ENCODE results near the gene ALK. TPM values are rescaled to one million over a fixed set of nuclear protein-coding genes. Genes with fewer than 3 reads are reported as not detected.

ALK gene
- polyA plus RNA-seq, 1 experiment, result not detected

- CTCF ChIA-PET, result interaction anchor here (0.8 to 1.2 kb wide), 2 partner anchors 536 to 618 kb away, joined by 3 read pairs; no protein-coding TSS in a partner anchor
- no peaks in the 10 kb centered on the region for H3K9me3 ChIP-seq (ENCODE audit: control insufficient read depth, insufficient read depth, low read length)
- TF ChIP-seq, protein P1, sequence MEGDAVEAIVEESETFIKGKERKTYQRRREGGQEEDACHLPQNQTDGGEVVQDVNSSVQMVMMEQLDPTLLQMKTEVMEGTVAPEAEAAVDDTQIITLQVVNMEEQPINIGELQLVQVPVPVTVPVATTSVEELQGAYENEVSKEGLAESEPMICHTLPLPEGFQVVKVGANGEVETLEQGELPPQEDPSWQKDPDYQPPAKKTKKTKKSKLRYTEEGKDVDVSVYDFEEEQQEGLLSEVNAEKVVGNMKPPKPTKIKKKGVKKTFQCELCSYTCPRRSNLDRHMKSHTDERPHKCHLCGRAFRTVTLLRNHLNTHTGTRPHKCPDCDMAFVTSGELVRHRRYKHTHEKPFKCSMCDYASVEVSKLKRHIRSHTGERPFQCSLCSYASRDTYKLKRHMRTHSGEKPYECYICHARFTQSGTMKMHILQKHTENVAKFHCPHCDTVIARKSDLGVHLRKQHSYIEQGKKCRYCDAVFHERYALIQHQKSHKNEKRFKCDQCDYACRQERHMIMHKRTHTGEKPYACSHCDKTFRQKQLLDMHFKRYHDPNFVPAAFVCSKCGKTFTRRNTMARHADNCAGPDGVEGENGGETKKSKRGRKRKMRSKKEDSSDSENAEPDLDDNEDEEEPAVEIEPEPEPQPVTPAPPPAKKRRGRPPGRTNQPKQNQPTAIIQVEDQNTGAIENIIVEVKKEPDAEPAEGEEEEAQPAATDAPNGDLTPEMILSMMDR (IDR thresholded peaks at IDR 0.05; ENCODE audit: low read depth, low read length), result no peak
- POLR2A ChIA-PET, result no interaction called here
- H3K27me3 ChIP-seq (ENCODE audit: control insufficient read depth, insufficient read depth, low read length), result peaks cover 15% of the 10 kb centered on the region
- no peak for DNase-seq (ENCODE audit: low read depth, low spot score)
- no peak overlapping the region for H3K27ac ChIP-seq (ENCODE audit: low read depth, low read length)
- no peak overlapping the region for H3K4me3 ChIP-seq (ENCODE audit: low read depth, low read length)
Measured at GRCh38 chr2:29305762-29306161, 615.6 kb downstream of the ALK start.

DNA sequence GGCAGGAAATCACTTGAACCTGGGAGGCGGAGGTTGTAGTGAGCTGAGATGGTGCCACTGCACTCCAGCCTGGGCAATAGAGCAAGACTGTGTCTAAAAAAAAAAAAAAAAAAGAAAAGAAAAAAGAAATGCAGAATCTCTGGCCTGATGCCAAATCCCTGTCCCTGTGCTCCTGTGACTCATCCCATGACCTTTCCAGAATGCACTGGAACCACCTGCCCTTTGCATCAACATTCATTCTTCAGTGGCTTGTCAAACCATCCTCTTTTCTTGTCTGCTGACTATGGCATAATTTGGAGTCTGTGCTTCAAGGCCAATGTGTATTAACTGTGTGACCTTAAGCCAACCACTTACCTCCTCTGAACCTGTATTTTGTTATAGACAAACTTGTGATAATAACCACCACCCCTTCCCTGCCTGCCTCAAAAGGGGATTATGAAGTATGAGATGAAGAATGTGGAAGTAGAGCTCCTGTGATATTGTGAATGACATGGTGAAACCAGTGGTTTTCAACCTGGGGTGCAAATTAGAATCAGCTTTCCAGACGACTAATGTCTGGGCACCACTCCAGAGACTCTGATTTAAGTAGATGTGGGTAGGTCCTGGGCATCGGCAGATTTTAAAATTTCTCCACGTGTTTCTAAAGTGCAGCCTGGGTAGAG is 616.9 kb downstream of the ALK start:
- H3K27ac ChIP-seq (ENCODE audit: low read depth, low read length), result no peak overlapping the region
- ChIA-PET CTCF (no interaction called here), POLR2A (no interaction called here)
- no peaks in the 10 kb centered on the region for H3K9me3 ChIP-seq (ENCODE audit: control insufficient read depth, insufficient read depth, low read length)
- TF ChIP-seq, protein P1 (IDR thresholded peaks at IDR 0.05; ENCODE audit: low read depth, low read length), result no peak
- no peak for DNase-seq (ENCODE audit: low read depth, low spot score)
- H3K27me3 ChIP-seq (ENCODE audit: control insufficient read depth, insufficient read depth, low read length), result peaks cover 13% of the 10 kb centered on the region
- no peak overlapping the region for H3K4me3 ChIP-seq (ENCODE audit: low read depth, low read length)

DNA sequence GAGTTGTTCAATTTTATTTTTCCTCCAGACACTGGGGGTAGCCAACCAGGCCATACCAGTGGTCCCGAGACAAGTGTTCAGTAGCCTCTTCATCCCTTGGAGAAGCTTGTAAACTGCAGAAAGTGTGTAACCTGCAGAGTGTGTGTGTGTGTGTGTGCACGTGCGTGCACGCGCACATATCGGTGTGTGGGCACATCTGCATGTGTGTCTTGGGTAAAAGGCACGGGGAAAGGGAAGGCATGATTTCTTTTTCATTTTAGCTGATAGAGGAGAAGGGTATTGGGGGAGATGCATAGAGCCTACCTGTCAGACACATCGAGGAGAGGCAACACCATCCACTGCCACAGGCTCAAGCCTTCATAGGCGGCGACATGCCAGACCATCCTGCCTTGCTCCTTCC is 624.8 kb downstream of the ALK start:
- Histone ChIP-seq H3K27me3 (ENCODE audit: control insufficient read depth, insufficient read depth, low read length) (peaks cover 6% of the 10 kb centered on the region), H3K27ac (ENCODE audit: low read depth, low read length) (no peak overlapping the region), H3K4me3 (ENCODE audit: low read depth, low read length) (no peak overlapping the region), H3K9me3 (ENCODE audit: control insufficient read depth, insufficient read depth, low read length) (no peaks in the 10 kb centered on the region)
- DNase-seq (ENCODE audit: low read depth, low spot score), result no peak
- TF ChIP-seq, protein P1 (IDR thresholded peaks at IDR 0.05; ENCODE audit: low read depth, low read length), result no peak
- ChIA-PET POLR2A (no interaction called here), CTCF (no interaction called here)

- TF ChIP-seq, protein P1 (IDR thresholded peaks at IDR 0.05; ENCODE audit: low read depth, low read length), result peak; percentile 39
- POLR2A ChIA-PET, result no interaction called here
- CTCF ChIA-PET, result interaction anchor here (1.3 kb wide), 1 partner anchor 545 kb away, joined by 3 read pairs; no protein-coding TSS in a partner anchor
- no peaks in the 10 kb centered on the region for H3K9me3 ChIP-seq (ENCODE audit: control insufficient read depth, insufficient read depth, low read length)
- H3K27me3 ChIP-seq (ENCODE audit: control insufficient read depth, insufficient read depth, low read length), result peaks cover 4% of the 10 kb centered on the region
- DNase-seq (ENCODE audit: low read depth, low spot score), result no peak
- no peak overlapping the region for H3K27ac ChIP-seq (ENCODE audit: low read depth, low read length)
- H3K4me3 ChIP-seq (ENCODE audit: low read depth, low read length), result no peak overlapping the region
Measured at GRCh38 chr2:29295845-29296244, 625.5 kb downstream of the ALK start.

DNA sequence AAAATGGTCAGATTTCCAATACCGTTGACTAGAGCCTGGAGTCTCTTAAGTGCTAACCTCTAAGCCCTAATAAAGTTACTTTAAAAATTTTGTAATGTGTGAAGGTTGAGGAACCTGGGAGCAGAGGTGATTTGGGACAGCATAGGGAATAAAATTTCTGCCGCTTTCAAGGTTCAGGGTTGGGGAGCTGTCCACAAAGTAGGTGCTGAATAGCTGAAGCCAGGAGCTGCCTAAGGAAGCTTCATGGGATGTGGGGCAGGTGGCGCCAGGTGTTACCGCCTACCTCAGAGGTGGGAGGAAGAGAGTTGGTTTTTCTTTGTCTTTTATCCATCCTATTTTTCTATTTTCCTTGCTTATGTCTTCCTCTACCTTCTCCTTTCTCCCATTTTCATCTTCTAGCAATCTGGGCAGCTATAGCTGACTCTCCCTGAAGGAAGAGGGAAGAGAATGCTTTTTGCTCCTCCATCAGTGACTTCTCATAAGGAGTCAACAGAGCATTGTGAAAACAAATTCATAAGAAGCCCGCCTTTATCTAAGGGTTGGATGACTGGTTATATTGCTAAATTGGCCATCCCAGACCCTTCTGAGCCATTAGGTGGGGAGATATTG is 627.5 kb downstream of the ALK start:
- TF ChIP-seq, protein P1 (IDR thresholded peaks at IDR 0.05; ENCODE audit: low read depth, low read length), result no peak
- ChIA-PET POLR2A (no interaction called here), CTCF (interaction anchor here (1.9 kb wide), 1 partner anchor 15 kb away, joined by 8 read pairs; no protein-coding TSS in a partner anchor)
- Histone ChIP-seq H3K27ac (ENCODE audit: low read depth, low read length) (no peak overlapping the region), H3K27me3 (ENCODE audit: control insufficient read depth, insufficient read depth, low read length) (peaks cover 3% of the 10 kb centered on the region), H3K4me3 (ENCODE audit: low read depth, low read length) (no peak overlapping the region), H3K9me3 (ENCODE audit: control insufficient read depth, insufficient read depth, low read length) (no peaks in the 10 kb centered on the region)
- no peak for DNase-seq (ENCODE audit: low read depth, low spot score)
